GM23338 (cell line): ENCODE results near the gene KCNMB2. TPM values are rescaled to one million over a fixed set of nuclear protein-coding genes. Genes with fewer than 3 reads are reported as not detected.

Experiments used
- ATAC-seq: fragments of 200-7000 bp; cut with Tn5 transposase; 3 replicates; pipeline ENCODE4 v1.9.1; 2020
- DNase-seq: peaks from one replicate; pipeline ENCODE4 v3.0.0-alpha.2; 2015; ENCODE audit warnings: low spot score
- H2AFZ ChIP-seq: fragments of 200-600 bp; sonication (generic); 2 replicates; pipeline ENCODE4 v1.8.0; 2016; ENCODE audit warnings: antibody characterized with exemption, mild to moderate bottlenecking, moderate library complexity
- H3F3A ChIP-seq: fragments of 200-600 bp; sonication (generic); replicated peaks from 2 replicates; pipeline ENCODE4 v1.8.0; 2017; ENCODE audit warnings: antibody characterized with exemption, mixed run types, low read depth
- H3K27ac ChIP-seq: fragments of 200-600 bp; sonication (generic); 2 replicates; pipeline ENCODE4 v1.6.1; 2016; ENCODE audit warnings: low read depth
- H3K27me3 ChIP-seq: fragments of 200-600 bp; sonication (generic); 2 replicates; pipeline ENCODE4 v1.8.0; 2016; ENCODE audit warnings: mild to moderate bottlenecking, mixed run types, moderate library complexity; ENCODE audit not compliant: insufficient read depth
- H3K36me3 ChIP-seq: fragments of 200-600 bp; sonication (generic); 2 replicates; pipeline ENCODE4 v1.8.0; 2016; ENCODE audit warnings: mild to moderate bottlenecking; ENCODE audit not compliant: insufficient read depth
- H3K4me1 ChIP-seq: fragments of 200-600 bp; sonication (generic); 2 replicates; pipeline ENCODE4 v1.8.0; 2016; ENCODE audit warnings: mild to moderate bottlenecking, moderate library complexity; ENCODE audit not compliant: insufficient read depth
- H3K4me2 ChIP-seq: fragments of 200-600 bp; sonication (generic); 2 replicates; pipeline ENCODE4 v1.7.1; 2017; ENCODE audit warnings: mixed run types
- H3K4me3 ChIP-seq: fragments of 200-600 bp; sonication (generic); 2 replicates; pipeline ENCODE4 v1.6.1; 2016; ENCODE audit warnings: mixed run types
- H3K79me2 ChIP-seq: fragments of 200-600 bp; sonication (generic); replicated peaks from 2 replicates; pipeline ENCODE4 v1.8.0; 2017; ENCODE audit warnings: mild to moderate bottlenecking; ENCODE audit not compliant: insufficient read depth
- H3K9me2 ChIP-seq: fragments of 200-600 bp; sonication (generic); 2 replicates; pipeline ENCODE4 v1.8.0; 2017; ENCODE audit not compliant: insufficient read depth
- H4K20me1 ChIP-seq: fragments of 200-600 bp; sonication (generic); replicated peaks from 2 replicates; pipeline ENCODE4 v1.8.0; 2017; ENCODE audit warnings: mild to moderate bottlenecking; ENCODE audit not compliant: insufficient read depth
- H3K27ac Mint-ChIP-seq: 2 replicates; pipeline ENCODE4 v1.8.0; 2020; ENCODE audit warnings: inconsistent platforms, mild to moderate bottlenecking, moderate library complexity, mixed read lengths
- H3K27me3 Mint-ChIP-seq: 3 replicates; pipeline ENCODE4 v1.8.0; 2022; ENCODE audit warnings: low read depth, mild to moderate bottlenecking, moderate library complexity, mixed read lengths, inconsistent platforms; ENCODE audit not compliant: insufficient read depth, poor library complexity
- H3K36me3 Mint-ChIP-seq: 3 replicates; pipeline ENCODE4 v1.8.0; 2021; ENCODE audit warnings: low read depth, mild to moderate bottlenecking, inconsistent platforms, moderate library complexity, mixed read lengths
- H3K4me1 Mint-ChIP-seq: 3 replicates; pipeline ENCODE4 v1.8.0; 2020; ENCODE audit warnings: mild to moderate bottlenecking, inconsistent platforms, mixed read lengths
- H3K4me3 Mint-ChIP-seq: 3 replicates; pipeline ENCODE4 v1.8.0; 2021; ENCODE audit warnings: moderate library complexity, mild to moderate bottlenecking, inconsistent platforms, mixed read lengths
- H3K9me3 Mint-ChIP-seq: 3 replicates; pipeline ENCODE4 v1.8.0; 2020; ENCODE audit warnings: moderate library complexity, mild to moderate bottlenecking, inconsistent platforms, mixed read lengths
- CREB1 ChIP-seq: fragments of 250-450 bp; sonication (Bioruptor Pico); IDR thresholded peaks from 2 replicates; pipeline ENCODE4 v1.5.0; 2020; ENCODE audit warnings: low read depth, mild to moderate bottlenecking, moderate library complexity
- CTCF ChIP-seq, 2 experiments: fragments of 200-600 bp in 1 of 2; sonication (generic) in 1 of 2; conservative IDR thresholded peaks; 2 replicates each; pipeline versions ENCODE4 v1.5.1 to v1.6.1; 2016 to 2017; ENCODE audit warnings: antibody characterized with exemption in 2 of 2, low read depth in 2 of 2, mild to moderate bottlenecking in 2 of 2, moderate library complexity in 1 of 2
- ETS1 ChIP-seq: IDR thresholded peaks from 2 replicates; pipeline ENCODE4 v1.6.1; 2016; ENCODE audit warnings: antibody characterized with exemption
- EZH2 ChIP-seq: fragments of 200-600 bp; sonication (generic); IDR thresholded peaks from one replicate; pipeline ENCODE4 v1.8.0; 2017; ENCODE audit warnings: antibody characterized with exemption, mild to moderate bottlenecking, low read depth; ENCODE audit not compliant: unreplicated experiment
- EZH2phosphoT487 ChIP-seq: fragments of 200-600 bp; sonication (generic); IDR thresholded peaks from one replicate; pipeline ENCODE4 v1.8.1; 2018; ENCODE audit warnings: antibody characterized with exemption; ENCODE audit not compliant: unreplicated experiment
- JUNB ChIP-seq: IDR thresholded peaks from one replicate; pipeline ENCODE4 v1.6.1; 2016; ENCODE audit warnings: antibody characterized with exemption; ENCODE audit not compliant: unreplicated experiment
- NANOG ChIP-seq: IDR thresholded peaks from 2 replicates; pipeline ENCODE4 v1.6.1; 2016; ENCODE audit warnings: antibody characterized with exemption, borderline replicate concordance
- POLR2AphosphoS5 ChIP-seq: IDR thresholded peaks from 2 replicates; pipeline ENCODE4 v1.6.1; 2016; ENCODE audit warnings: antibody characterized with exemption, low read depth
- REST ChIP-seq: IDR thresholded peaks from one replicate; pipeline ENCODE4 v1.6.1; 2018; ENCODE audit warnings: antibody characterized with exemption; ENCODE audit not compliant: unreplicated experiment
- STAT1 ChIP-seq: IDR thresholded peaks from one replicate; pipeline ENCODE4 v1.6.1; 2016; ENCODE audit warnings: antibody characterized with exemption; ENCODE audit not compliant: unreplicated experiment
- ZNF114 ChIP-seq: fragments of 250-450 bp; sonication (Bioruptor Pico); IDR thresholded peaks from 2 replicates; pipeline ENCODE4 v1.5.0; 2020; ENCODE audit warnings: mild to moderate bottlenecking, moderate library complexity
- ZNF331 ChIP-seq: fragments of 250-450 bp; sonication (Bioruptor Pico); IDR thresholded peaks from 2 replicates; pipeline ENCODE4 v1.5.0; 2020; ENCODE audit warnings: low read depth, mild to moderate bottlenecking, moderate library complexity
- ZNF462 ChIP-seq: fragments of 250-450 bp; sonication (Bioruptor Pico); IDR thresholded peaks from 2 replicates; pipeline ENCODE4 v1.5.0; 2020; ENCODE audit warnings: mild to moderate bottlenecking, moderate library complexity
- polyA plus RNA-seq: library from polyadenylated mRNA; unstranded; fragments of >200 nt; fragmentation: Nextera tagmentation; extraction: Ambion mirVana; gene quantifications from 2 replicates; pipeline ENCODE4 v1.2.1, GENCODE V29; 2016
- total RNA-seq: library from RNA; depleted of rRNA; stranded (reverse); fragments of >200 nt; shearing (Covaris generic); gene quantifications from 2 replicates; pipeline ENCODE4 v1.2.3, GENCODE V29; 2014

Gene KCNMB2
- total and polyA plus RNA-seq, 2 experiments from 2014 or later: 0.53 TPM; not detected in 1

GRCh38 chr3:178568911-178569310 lies 32.7 kb downstream of the KCNMB2 start:
- no peak for ATAC-seq
- Histone ChIP-seq H3K27ac (no peak overlapping the region), H3F3A (no peaks in the 10 kb centered on the region), H3K36me3 (no peaks in the 10 kb centered on the region), H3K27me3 (no peaks in the 10 kb centered on the region), H4K20me1 (no peaks in the 10 kb centered on the region), H3K9me2 (peaks cover under 1% of the 10 kb centered on the region; the same call in 1 of the 2 replicates), H3K4me1 (no peaks in the 10 kb centered on the region), H3K4me3 (no peak overlapping the region), H2AFZ (peak overlapping the region; percentile 60; the same call in 1 of the 2 replicates), H3K4me2 (no peak overlapping the region), H3K79me2 (no peaks in the 10 kb centered on the region)
- H3K4me3 Mint-ChIP-seq: no peak overlapping the region
- TF ChIP-seq ZNF462 (CRISPR knock-in tag) (no peak), CTCF (conservative IDR thresholded peaks at IDR 0.05; ENCODE audit: low read depth in 2 of 2) (no peak), EZH2phosphoT487 (no peak), POLR2AphosphoS5 (no peak), NANOG (no peak), ZNF331 (CRISPR knock-in tag) (no peak), STAT1 (no peak), ZNF114 (no peak), ETS1 (no peak), REST (no peak), JUNB (no peak), CREB1 (CRISPR knock-in tag) (no peak), EZH2 (no peak)
- no peaks in the 10 kb centered on the region for H3K27me3 Mint-ChIP-seq
- H3K4me1 Mint-ChIP-seq: peaks cover 4% of the 10 kb centered on the region; the same call in 1 of the 3 replicates
- H3K27ac Mint-ChIP-seq: no peak overlapping the region
- no peaks in the 10 kb centered on the region for H3K9me3 Mint-ChIP-seq
- DNase-seq: no peak
- H3K36me3 Mint-ChIP-seq: no peaks in the 10 kb centered on the region
